T-helper 22 cell (primary cell): Measurements from ENCODE around the gene SGCB.
"Not testable (repeated sequence)": the region's sequence is repeated elsewhere in the genome, so short reads cannot be mapped to it uniquely, and the experiment has no call there.

Experiments
- DNase-seq: peaks from one replicate; pipeline ENCODE4 v3.0.0-alpha.2; 2020; ENCODE audit warnings: low read depth

SGCB gene, protein sequence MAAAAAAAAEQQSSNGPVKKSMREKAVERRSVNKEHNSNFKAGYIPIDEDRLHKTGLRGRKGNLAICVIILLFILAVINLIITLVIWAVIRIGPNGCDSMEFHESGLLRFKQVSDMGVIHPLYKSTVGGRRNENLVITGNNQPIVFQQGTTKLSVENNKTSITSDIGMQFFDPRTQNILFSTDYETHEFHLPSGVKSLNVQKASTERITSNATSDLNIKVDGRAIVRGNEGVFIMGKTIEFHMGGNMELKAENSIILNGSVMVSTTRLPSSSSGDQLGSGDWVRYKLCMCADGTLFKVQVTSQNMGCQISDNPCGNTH

GRCh38 chr4:52038103-52038912 is at the start of gene SGCB:
TSS of gene SGCB (minus strand) at chr4:52038299. CDS start at chr4:52038259, 40 bp downstream.
- peak; percentile 56 for DNase-seq

GRCh38 chr4:52086425-52086824 is 48.3 kb upstream of the SGCB start:
- DNase-seq: not testable (repeated sequence)

DNA sequence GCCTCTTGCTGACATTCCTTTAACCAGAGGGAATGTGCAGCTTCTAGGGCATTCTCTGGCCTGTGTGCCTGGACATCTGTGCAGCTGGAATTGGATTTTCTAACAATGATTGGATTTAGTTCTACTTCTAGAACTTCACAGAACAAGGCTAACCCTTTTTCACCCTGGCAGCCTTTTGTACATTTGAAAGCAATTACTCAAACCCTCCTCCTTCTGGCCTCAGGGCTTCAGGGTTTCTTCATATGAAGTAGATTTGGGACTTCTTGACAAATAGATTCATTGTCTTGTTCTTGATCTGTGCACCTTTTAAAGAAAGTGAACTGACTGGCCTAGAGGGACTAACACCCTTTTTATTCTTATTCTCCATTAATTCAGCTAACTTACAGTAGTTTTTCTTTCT is 43.1 kb upstream of the SGCB start:
- DNase-seq: no peak

GRCh38 chr4:52079659-52080058 is 41.6 kb upstream of the SGCB start:
- DNase-seq: no peak

DNA sequence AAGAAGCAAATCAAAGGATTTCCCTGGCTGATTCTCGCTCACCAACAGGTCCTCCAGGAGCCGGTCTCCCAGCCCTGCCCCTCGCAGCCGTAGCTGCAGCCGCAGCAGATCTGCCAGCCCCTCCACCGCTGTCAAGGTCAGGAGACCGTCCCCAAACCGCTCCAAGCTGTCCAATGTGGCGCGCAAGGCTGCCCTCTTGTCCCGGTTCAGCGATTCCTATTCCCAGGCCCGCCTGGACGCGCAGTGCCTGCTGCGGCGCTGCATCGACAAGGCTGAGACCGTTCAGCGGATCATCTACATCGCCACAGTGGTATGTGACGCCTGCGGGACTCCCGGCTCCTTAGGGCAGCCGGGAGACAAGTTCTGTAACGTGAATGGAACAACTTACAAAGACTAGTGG is 38.6 kb upstream of the SGCB start:
- DNase-seq: no peak

GRCh38 chr4:52071791-52072546 is 33.9 kb upstream of the SGCB start:
- DNase-seq: no peak

- DNase-seq: no peak
Observed at GRCh38 chr4:52069571-52069970, 31.5 kb upstream of the SGCB start.

GRCh38 chr4:52059372-52059771 is 21.3 kb upstream of the SGCB start:
- DNase-seq: no peak

DNA sequence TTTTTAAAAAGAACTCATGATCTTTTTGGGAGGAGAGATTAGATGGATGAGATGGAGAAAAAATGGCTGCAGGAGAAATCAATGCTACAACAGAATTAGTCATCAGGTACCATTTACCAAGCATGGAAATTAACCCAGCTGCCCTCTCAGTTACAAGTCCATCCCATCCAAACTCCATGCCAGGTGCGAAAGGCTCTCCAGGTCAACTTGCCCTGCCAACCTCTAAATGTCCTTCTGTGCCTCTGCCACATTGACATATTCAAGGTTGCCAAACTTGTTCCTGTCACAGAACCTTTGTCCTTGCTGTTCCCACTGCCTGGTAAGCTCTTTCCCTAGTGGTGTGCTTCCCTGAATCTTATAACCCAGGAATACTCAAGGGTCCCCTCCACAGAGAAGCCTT is 20.2 kb upstream of the SGCB start:
- DNase-seq: no peak

GRCh38 chr4:52057196-52057595 is 19.1 kb upstream of the SGCB start:
- DNase-seq: no peak

DNA sequence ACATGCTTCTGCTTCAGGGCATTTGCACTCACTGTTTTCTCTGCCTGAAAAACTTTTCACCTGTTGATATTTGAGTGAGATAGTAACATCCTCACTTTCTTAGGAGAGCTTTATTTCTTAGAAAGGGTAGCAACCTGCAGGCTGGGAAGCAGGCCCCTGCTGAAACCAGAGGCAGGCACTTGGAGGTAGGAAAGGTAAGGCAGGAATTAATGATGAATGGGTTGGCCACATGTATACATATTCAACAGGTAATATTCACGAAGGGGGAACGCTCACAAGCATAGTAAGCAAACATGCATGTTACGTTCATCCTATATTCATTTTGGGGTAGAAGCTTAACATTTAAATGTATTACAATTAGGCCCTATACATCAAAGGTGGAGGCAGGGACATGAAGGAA is 16.2 kb upstream of the SGCB start:
- DNase-seq: no peak

DNA sequence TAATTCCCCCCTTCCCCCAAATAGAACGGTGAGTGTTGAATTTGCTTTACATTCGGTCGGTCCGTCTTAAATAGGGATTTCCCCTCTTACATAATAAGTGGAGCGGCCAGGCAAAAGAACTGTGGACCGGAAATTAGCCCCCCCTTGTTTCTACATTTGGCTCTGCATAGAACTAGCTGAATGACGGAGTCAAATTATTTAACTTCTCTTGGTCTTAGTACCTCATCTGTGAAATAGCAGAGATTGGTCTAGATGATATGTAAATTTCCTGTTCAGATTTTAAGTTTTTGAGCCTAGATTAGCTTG is 14.3 kb upstream of the SGCB start:
- DNase-seq: no peak

DNA sequence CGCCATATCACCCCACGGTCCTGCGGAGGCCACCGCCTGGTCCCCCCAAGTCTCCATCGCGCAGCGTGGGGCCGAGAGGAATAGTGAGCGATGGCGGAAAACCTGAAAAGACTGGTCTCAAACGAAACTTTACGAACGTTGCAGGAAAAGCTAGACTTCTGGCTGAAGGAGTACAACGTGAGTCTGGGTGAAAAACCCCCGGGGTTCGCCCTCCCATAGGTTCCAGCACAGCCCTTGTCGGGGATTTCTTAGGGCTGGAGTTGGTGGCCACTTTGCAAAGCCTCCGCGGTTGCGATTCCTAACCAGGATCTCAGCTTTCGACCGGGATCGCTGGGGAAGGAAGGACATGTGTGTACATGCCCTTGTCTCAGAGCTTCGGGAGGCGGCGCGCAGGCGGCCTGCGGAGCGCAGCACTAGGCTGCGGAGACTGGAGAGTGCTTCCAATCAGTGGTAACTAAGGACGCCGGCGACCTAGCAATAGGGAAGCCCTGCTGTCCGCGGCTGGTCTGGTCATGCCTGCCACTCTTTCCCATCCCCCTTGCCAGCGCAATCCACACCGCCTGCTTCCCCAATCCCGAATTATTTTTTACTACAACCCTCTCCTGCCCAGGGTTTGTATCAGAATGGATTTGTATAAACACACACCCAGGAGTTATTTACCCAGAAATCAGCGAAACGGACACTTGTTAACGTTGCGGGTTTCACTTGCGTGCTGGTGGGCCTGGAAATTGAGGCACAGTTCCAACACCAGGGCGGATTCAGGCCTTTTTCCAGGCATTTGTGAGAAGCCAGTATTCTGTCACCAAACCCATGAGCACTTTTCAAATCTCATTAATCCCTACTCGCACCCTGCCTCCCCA is 13.7 kb upstream of the SGCB start:
- DNase-seq: no peak

GRCh38 chr4:52051213-52051614 is 13.1 kb upstream of the SGCB start, which contains the start of gene SPATA18:
TSS of gene SPATA18 (plus strand) at chr4:52051304. CDS start at chr4:52051705, 401 bp downstream.
- DNase-seq: no peak

- DNase-seq: no peak
Observed at GRCh38 chr4:52049266-52049665, 11.2 kb upstream of the SGCB start.

GRCh38 chr4:52045028-52045427 is 6.9 kb upstream of the SGCB start:
- DNase-seq: no peak

- DNase-seq: no peak
Observed at GRCh38 chr4:52037689-52038102, 403 bp downstream of the SGCB start.

DNA sequence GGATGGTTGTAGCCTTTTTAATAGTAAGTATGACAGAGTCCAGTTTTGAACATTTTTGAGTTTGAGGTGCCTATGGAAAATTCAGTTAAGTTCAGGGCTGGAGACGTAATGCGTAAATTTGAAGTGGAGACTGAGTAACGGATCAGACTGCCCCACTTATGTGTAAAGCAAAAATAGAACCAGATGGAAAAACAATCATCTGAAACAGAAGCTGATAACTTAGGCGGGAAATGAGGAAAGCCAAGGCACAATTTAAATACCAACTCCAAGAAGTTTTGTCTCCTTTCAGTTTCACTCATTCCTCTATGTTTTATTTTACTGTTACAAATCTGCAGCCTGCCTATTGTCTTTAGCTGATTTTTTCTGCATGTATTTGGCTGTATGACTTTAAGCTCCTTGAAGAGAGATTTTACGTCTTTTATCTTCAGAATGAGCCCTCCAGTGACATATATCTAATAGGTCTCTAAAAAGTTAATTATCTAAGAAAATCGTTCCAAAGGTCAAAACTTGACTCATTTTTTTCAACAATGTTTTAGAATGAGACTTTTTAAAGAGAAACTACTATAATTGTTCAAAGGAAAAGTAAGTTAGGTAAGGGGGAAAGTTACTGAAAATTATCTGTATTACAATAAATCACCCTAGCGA is 1.1 kb downstream of the SGCB start:
- no peak for DNase-seq

DNA sequence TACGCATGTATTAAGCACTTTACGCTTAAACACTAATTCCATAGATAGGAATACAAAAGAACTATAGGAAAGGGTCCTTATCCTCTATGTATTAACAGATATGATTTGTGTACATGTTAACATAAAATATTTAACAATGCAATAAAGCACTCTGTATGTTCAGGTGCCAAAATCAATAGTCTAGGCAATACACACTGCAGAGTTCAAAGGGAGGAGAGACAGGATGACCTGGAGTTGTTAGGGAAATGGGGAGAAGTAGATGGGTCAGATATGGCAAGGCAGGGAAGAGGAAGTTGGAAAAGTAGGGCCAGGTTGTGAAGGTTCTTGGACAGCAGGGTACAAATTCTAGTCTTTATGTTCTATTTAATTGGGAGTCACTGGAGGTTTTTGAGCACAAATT is 2.9 kb downstream of the SGCB start:
- DNase-seq: no peak

DNA sequence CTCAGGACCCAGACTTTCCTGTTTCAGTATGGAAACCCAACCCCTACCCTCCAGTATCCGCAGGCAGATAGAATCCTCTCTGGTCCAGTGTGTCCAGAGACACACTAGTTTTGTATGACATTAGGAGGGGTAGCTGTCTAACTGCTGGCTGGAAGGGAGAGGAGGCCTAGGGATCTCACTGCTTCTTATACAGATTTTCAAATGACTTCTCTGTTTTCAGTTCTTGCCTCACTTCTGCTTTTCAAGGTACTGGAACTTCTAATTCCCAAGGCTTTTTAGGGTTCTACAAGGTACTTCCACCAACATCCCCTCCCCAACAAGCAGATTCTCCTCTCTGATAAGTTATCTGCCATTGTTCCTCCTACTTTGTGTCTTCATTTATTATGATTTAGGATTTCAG is 6.1 kb downstream of the SGCB start:
- DNase-seq: no peak

DNA sequence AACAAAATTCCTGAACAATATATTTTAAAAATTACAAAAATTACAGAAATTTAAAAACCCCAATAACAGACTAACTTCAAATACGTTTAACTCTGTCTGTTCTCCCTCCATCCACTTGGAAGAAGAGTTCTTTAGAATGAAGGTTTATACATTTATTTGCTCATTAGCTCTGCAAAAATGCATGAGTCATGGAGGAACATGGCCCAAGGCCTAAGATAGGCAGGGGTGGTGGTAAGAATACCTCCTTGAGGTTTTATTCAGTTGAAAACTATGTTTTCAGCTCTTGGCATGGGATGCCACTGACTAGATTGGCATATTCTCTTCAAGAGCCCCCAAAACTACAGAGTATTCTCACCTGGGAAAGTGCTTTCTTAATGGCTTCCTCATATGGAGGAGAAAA is 9.1 kb downstream of the SGCB start:
- DNase-seq: no peak
